GM12878 (cell line): Measurements from ENCODE around the gene SGTB. TPM values are rescaled to one million over a fixed set of nuclear protein-coding genes. Genes with fewer than 3 reads are reported as not detected.

Source experiments
- ATAC-seq: fragments of 200-7000 bp; cut with Tn5 transposase; 3 replicates; pipeline ENCODE4 v1.9.1; 2020; ENCODE audit warnings: mild to moderate bottlenecking, moderate library complexity
- BruUV-seq: library from RNA; stranded (reverse); fragments of 400-500 nt; replicated peaks from 2 replicates; lab custom pipeline; 2021; lab: Mats Ljungman, UMichigan
- CTCF ChIA-PET: fragments of 300-600 bp; sonication (Branson Sonifier 250); formaldehyde crosslinking; extraction: SDS; loops from one replicate; lab custom pipeline; 2021; ENCODE audit warnings: inconsistent platforms; lab: Yijun Ruan, JAX
- POLR2A ChIA-PET: fragments of 350-600 bp; formaldehyde crosslinking; extraction: SDS; loops from one replicate; lab custom pipeline; 2021; ENCODE audit warnings: inconsistent platforms; lab: Charles Lee
- RAD21 ChIA-PET: fragments of 300-600 bp; sonication (Branson Sonifier 250); formaldehyde crosslinking; loops from one replicate; lab custom pipeline; 2023; ENCODE audit warnings: antibody characterized with exemption; ENCODE audit not compliant: unreplicated experiment; lab: Charles Lee
- SMC1A ChIA-PET: fragments of 300-600 bp; sonication (Branson Sonifier 250); formaldehyde crosslinking; loops from one replicate; lab custom pipeline; 2023; ENCODE audit not compliant: unreplicated experiment, uncharacterized antibody; lab: Charles Lee
- DNase-seq: peaks from one replicate; pipeline ENCODE4 v3.0.0-alpha.2; 2011; ENCODE audit warnings: low read depth, low spot score
- FAIRE-seq: peaks from 3 replicates; lab custom pipeline; 2011; peaks lifted over from hg19 to GRCh38; lab: Jason Lieb, UNC
- H2AFZ ChIP-seq: 2 replicates; pipeline ENCODE4 v1.6.0; 2011; ENCODE audit warnings: low read depth, low read length, control low read depth; ENCODE audit not compliant: control insufficient read depth
- H3K27ac ChIP-seq: 2 replicates; pipeline ENCODE4 v1.5.1; 2011; ENCODE audit warnings: control low read depth; ENCODE audit not compliant: control insufficient read depth, insufficient read depth
- H3K27me3 ChIP-seq, 2 experiments: replicated peaks in 1 of 2; 2 replicates each; pipeline versions ENCODE4 v1.6.0 to v1.6.1; 2011; ENCODE audit warnings: low read length in 1 of 2; ENCODE audit not compliant: control insufficient read depth in 2 of 2, insufficient read depth in 2 of 2
- H3K36me3 ChIP-seq, 2 experiments: 2 replicates each; pipeline ENCODE4 v1.5.1; 2011; ENCODE audit warnings: low read length in 1 of 2; ENCODE audit not compliant: control insufficient read depth in 2 of 2, insufficient read depth in 2 of 2
- H3K4me1 ChIP-seq: 2 replicates; pipeline ENCODE4 v1.6.1; 2011; ENCODE audit warnings: mild to moderate bottlenecking, low read length, moderate library complexity, mixed read lengths; ENCODE audit not compliant: control insufficient read depth, insufficient read depth
- H3K4me2 ChIP-seq: 2 replicates; pipeline ENCODE4 v1.6.0; 2011; ENCODE audit warnings: control low read depth; ENCODE audit not compliant: control insufficient read depth, insufficient read depth
- H3K4me3 ChIP-seq: fragments of 200-600 bp; sonication (generic); 2 replicates; pipeline ENCODE4 v1.5.1; 2016
- H3K79me2 ChIP-seq: 2 replicates; pipeline ENCODE4 v1.6.0; 2011; ENCODE audit warnings: low read length; ENCODE audit not compliant: control insufficient read depth, insufficient read depth
- H3K9ac ChIP-seq: 2 replicates; pipeline ENCODE4 v1.8.0; 2011; ENCODE audit warnings: low read length, control low read depth, mixed read lengths; ENCODE audit not compliant: control insufficient read depth, insufficient read depth
- H3K9me3 ChIP-seq: replicated peaks from 3 replicates; pipeline ENCODE4 v1.5.1; 2011; ENCODE audit warnings: mild to moderate bottlenecking, low read length; ENCODE audit not compliant: control insufficient read depth, insufficient read depth
- H4K20me1 ChIP-seq: 2 replicates; pipeline ENCODE4 v1.6.0; 2011; ENCODE audit not compliant: control insufficient read depth, insufficient read depth
- CHD2 ChIP-seq: IDR thresholded peaks from 2 replicates; pipeline ENCODE4 v1.6.1; 2011; ENCODE audit warnings: low read depth, low read length, improper control_type of control experiment, borderline replicate concordance
- CREM ChIP-seq: IDR thresholded peaks from 2 replicates; pipeline ENCODE4 v1.6.1; 2014; ENCODE audit warnings: antibody characterized with exemption, low read depth
- MTA3 ChIP-seq: IDR thresholded peaks from 2 replicates; pipeline ENCODE4 v1.6.1; 2012; ENCODE audit warnings: low read length, inconsistent platforms, borderline replicate concordance
- NR2C2 ChIP-seq: IDR thresholded peaks from 2 replicates; pipeline ENCODE4 v1.6.1; 2011; ENCODE audit warnings: borderline replicate concordance, low read depth; ENCODE audit not compliant: control insufficient read depth, insufficient read length
- RAD21 ChIP-seq: IDR thresholded peaks from 2 replicates; pipeline ENCODE4 v1.6.1; 2011; ENCODE audit warnings: mild to moderate bottlenecking, low read depth, low read length, moderate library complexity; ENCODE audit not compliant: insufficient read depth
- RBBP5 ChIP-seq: fragments of 200-600 bp; sonication (generic); conservative IDR thresholded peaks from 2 replicates; pipeline ENCODE4 v1.6.1; 2016
- RUNX3 ChIP-seq: IDR thresholded peaks from 2 replicates; pipeline ENCODE4 v1.6.1; 2012; ENCODE audit warnings: low read length, inconsistent platforms
- ZNF24 ChIP-seq: fragments of 450-650 bp; IDR thresholded peaks from 2 replicates; pipeline ENCODE4 v1.6.1; 2017; ENCODE audit warnings: antibody characterized with exemption, mild to moderate bottlenecking
- WGBS: methylation state at CpG from one replicate; pipeline ENCODE4 v1.1.6; 2016; ENCODE audit warnings: low lambda C conversion rate; ENCODE audit not compliant: insufficient replicate concordance, insufficient coverage; ENCODE audit errors: missing lambda C conversion rate; 5-methylcytosine and 5-hydroxymethylcytosine counted together
- in situ Hi-C: fragments of 300-500 bp; cut with MboI; formaldehyde crosslinking; loops from 9 replicates; pipeline ENCODE4 v1.14.3; 2018; ENCODE audit warnings: mixed read lengths
- intact Hi-C: fragments of 100-400 bp; cut with micrococcal nuclease; formaldehyde crosslinking; loops from one replicate; pipeline ENCODE4 v1.14.2; 2022; ENCODE audit not compliant: unreplicated experiment
- polyA plus RNA-seq, 11 experiments: library from polyadenylated mRNA; depleted of rRNA in 4 of 11; unstranded in 6 of 11; stranded (reverse) in 5 of 11; fragments of >200 nt; fragmentation: Nextera tagmentation in 4 of 11; fragmentation: Illumina TruSeq in 1 of 11; extraction: Ambion mirVana in 4 of 11; extraction: Trizol in 1 of 11; gene quantifications; 1 replicate in 1 of 11; 2 replicates in 10 of 11; pipeline versions ENCODE4 v1.2.1 to v1.2.3, GENCODE V29; 2011 to 2016; ENCODE audit warnings: inconsistent platforms in 2 of 11, missing spikeins in 2 of 11, low read depth in 1 of 11
- total RNA-seq, 4 experiments: library from RNA; depleted of rRNA in 3 of 4; stranded (reverse); fragments of >200 nt in 3 of 4; fragmentation: Illumina TruSeq in 1 of 4; extraction: Trizol in 1 of 4; gene quantifications; 2 replicates each; pipeline versions ENCODE4 v1.2.1 to v1.2.3, GENCODE V29; 2013 to 2021
- TF ChIP-seq, protein P1 (sequence below): fragments of 450-650 bp; conservative IDR thresholded peaks from 2 replicates; pipeline ENCODE4 v1.6.1; 2017; ENCODE audit warnings: mild to moderate bottlenecking, moderate library complexity
- TF ChIP-seq, protein P2 (sequence below): fragments of 450-650 bp; IDR thresholded peaks from 2 replicates; pipeline ENCODE4 v1.6.1; 2016; ENCODE audit warnings: mild to moderate bottlenecking, moderate library complexity, borderline replicate concordance

The SGTB gene
- total and polyA plus RNA-seq, 10 of the 15 experiments (the other 5 are each of a cell fraction or from before 2014, with no cell fraction given): 1.0 to 7.8 (median 5.4) TPM

- TF ChIP-seq, protein P1, sequence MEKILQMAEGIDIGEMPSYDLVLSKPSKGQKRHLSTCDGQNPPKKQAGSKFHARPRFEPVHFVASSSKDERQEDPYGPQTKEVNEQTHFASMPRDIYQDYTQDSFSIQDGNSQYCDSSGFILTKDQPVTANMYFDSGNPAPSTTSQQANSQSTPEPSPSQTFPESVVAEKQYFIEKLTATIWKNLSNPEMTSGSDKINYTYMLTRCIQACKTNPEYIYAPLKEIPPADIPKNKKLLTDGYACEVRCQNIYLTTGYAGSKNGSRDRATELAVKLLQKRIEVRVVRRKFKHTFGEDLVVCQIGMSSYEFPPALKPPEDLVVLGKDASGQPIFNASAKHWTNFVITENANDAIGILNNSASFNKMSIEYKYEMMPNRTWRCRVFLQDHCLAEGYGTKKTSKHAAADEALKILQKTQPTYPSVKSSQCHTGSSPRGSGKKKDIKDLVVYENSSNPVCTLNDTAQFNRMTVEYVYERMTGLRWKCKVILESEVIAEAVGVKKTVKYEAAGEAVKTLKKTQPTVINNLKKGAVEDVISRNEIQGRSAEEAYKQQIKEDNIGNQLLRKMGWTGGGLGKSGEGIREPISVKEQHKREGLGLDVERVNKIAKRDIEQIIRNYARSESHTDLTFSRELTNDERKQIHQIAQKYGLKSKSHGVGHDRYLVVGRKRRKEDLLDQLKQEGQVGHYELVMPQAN: peak; percentile 93
- TF ChIP-seq RBBP5: no peak
Measured at GRCh38 chr5:65624571-65625555, 97.0 kb downstream of the SGTB start, which contains the start of the genes SHLD3 and TRAPPC13 (continued).

DNA sequence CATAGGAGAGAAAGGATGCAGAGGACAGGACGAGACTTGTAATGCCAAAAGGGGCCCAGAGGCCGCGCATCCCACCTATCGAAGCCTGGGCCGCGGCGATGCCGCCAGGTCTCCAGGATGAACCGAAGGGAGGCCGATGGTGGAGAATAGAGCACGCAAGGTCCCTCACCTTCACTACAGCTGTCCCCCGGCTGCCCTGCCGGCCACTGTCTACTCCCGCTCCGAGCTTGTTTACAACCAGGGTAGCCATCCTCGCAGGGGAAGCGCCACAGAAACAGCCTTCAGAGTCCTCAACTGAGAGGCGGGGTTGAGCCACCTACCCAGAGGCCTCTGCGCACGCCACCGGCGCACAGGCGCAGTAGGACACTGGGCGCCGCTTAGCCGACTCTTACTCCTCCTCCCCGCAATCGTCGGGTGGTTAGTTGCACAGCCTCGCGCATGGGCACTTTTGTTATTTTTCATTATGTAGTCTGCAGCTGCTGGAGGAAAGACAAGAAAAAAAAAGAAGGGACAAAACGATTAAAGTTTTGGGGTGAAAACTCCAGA is 97.8 kb downstream of the SGTB start, which contains the start of gene TRIM23:
TSS of gene TRIM23 (minus strand) at position 309 of the 546 bp plus-strand sequence. CDS start at position 250, 59 bp downstream.
- peak within 1 kb of the TSS; percentile 88 for H3K4me3 ChIP-seq
- no peaks in the 10 kb centered on the region for H3K36me3 ChIP-seq
- H3K27me3 ChIP-seq: no peaks in the 10 kb centered on the region
- H3K79me2 ChIP-seq: peaks cover 51% of the 10 kb centered on the region
- peak within 1 kb of the TSS; percentile 94 for H2AFZ ChIP-seq
- H3K9ac ChIP-seq: peak within 1 kb of the TSS; percentile 91
- DNase-seq: peak; percentile 87
- intact Hi-C loops (loop anchor here (2.0 kb wide), 1 partner anchor 303 kb away; the partner anchor contains the start of gene ERBIN), in situ Hi-C loops (no loop called here)
- H3K27ac ChIP-seq: peak within 1 kb of the TSS; percentile 83
- ChIA-PET CTCF (interaction anchor here (0.9 kb wide), 1 partner anchor 17 kb away, joined by 3 read pairs; no protein-coding TSS in a partner anchor), SMC1A (interaction anchor here (0.6 to 1.2 kb wide), 7 partner anchors 9 to 440 kb away, joined by 3 read pairs; partner anchors contain the start of gene ADAMTS6), POLR2A (interaction anchor here (1.2 kb wide), 1 partner anchor 304 kb away, joined by 3 read pairs; no protein-coding TSS in a partner anchor), RAD21 (interaction anchor here (0.5 to 1.4 kb wide), 4 partner anchors 62 to 529 kb away, joined by 3 to 9 read pairs (median 4); partner anchors contain the start of gene CENPK)
- H3K4me2 ChIP-seq: peak within 1 kb of the TSS; percentile 95
- peak; percentile 98 for ATAC-seq
- WGBS: under 1% methylated on average over 30 of the region's 32 CpGs
- H3K9me3 ChIP-seq: no peaks in the 10 kb centered on the region
- no TSS peak for BruUV-seq
- FAIRE-seq: peak; percentile 95
- no peaks in the 10 kb centered on the region for H4K20me1 ChIP-seq
- no peaks in the 10 kb centered on the region for H3K4me1 ChIP-seq
- TF ChIP-seq NR2C2 (no peak), ZNF24 (no peak), CREM (no peak; the same call in 1 of the 2 replicates), RAD21 (no peak), MTA3 (no peak), CHD2 (no peak), RUNX3 (no peak)
- TF ChIP-seq, protein P2, sequence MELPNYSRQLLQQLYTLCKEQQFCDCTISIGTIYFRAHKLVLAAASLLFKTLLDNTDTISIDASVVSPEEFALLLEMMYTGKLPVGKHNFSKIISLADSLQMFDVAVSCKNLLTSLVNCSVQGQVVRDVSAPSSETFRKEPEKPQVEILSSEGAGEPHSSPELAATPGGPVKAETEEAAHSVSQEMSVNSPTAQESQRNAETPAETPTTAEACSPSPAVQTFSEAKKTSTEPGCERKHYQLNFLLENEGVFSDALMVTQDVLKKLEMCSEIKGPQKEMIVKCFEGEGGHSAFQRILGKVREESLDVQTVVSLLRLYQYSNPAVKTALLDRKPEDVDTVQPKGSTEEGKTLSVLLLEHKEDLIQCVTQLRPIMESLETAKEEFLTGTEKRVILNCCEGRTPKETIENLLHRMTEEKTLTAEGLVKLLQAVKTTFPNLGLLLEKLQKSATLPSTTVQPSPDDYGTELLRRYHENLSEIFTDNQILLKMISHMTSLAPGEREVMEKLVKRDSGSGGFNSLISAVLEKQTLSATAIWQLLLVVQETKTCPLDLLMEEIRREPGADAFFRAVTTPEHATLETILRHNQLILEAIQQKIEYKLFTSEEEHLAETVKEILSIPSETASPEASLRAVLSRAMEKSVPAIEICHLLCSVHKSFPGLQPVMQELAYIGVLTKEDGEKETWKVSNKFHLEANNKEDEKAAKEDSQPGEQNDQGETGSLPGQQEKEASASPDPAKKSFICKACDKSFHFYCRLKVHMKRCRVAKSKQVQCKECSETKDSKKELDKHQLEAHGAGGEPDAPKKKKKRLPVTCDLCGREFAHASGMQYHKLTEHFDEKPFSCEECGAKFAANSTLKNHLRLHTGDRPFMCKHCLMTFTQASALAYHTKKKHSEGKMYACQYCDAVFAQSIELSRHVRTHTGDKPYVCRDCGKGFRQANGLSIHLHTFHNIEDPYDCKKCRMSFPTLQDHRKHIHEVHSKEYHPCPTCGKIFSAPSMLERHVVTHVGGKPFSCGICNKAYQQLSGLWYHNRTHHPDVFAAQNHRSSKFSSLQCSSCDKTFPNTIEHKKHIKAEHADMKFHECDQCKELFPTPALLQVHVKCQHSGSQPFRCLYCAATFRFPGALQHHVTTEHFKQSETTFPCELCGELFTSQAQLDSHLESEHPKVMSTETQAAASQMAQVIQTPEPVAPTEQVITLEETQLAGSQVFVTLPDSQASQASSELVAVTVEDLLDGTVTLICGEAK: no peak
